RWPE1 (cell line): ENCODE results near the gene AMELY.
"Not testable (repeated sequence)": the region's sequence is repeated elsewhere in the genome, so short reads cannot be mapped to it uniquely, and the experiment has no call there.

ENCODE experiments used
- CTCF ChIA-PET: fragments of 350-600 bp; sonication (Branson Sonifier 250); formaldehyde crosslinking; extraction: SDS; loops from one replicate; lab custom pipeline; 2021; lab: Yijun Ruan, JAX
- POLR2A ChIA-PET: fragments of 400-600 bp; formaldehyde crosslinking; extraction: SDS; loops from one replicate; lab custom pipeline; 2020; ENCODE audit warnings: antibody characterized with exemption; ENCODE audit not compliant: low non-redundant PET; lab: Yijun Ruan, JAX
- DNase-seq: peaks from one replicate; pipeline ENCODE4 v3.0.0; 2012; ENCODE audit warnings: low spot score
- H3K27ac ChIP-seq: fragments of 450-650 bp; 2 replicates; pipeline ENCODE4 v1.5.1; 2017
- CTCF ChIP-seq: fragments of 450-650 bp; conservative IDR thresholded peaks from 2 replicates; pipeline ENCODE4 v1.5.1; 2017; ENCODE audit warnings: low read depth, mild to moderate bottlenecking

Gene AMELY

DNA sequence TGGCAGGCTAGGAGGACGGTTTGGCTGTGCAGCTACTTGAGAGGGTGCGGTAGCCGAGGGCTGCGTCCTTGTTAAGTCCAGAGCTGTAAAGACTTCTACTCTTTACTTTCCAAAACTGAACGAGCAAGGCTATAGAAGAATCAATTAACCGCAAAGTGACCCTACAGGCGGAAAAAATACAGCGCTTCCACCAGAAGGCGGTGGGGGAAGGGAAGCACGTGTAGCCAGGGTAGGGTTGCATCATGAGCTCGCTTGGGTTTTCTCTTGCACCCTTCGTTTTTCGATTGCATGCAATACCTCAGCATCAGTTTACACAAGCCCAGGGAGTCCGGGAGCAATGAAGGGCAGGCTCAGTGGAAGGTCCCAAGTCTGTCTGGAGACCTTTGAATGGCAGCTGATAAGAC is 2.4 kb downstream of the AMELY start:
- no peak for TF ChIP-seq CTCF
- DNase-seq = no peak
- ChIA-PET CTCF (no interaction called here), POLR2A (no interaction called here)
- no peak overlapping the region for H3K27ac ChIP-seq

DNA sequence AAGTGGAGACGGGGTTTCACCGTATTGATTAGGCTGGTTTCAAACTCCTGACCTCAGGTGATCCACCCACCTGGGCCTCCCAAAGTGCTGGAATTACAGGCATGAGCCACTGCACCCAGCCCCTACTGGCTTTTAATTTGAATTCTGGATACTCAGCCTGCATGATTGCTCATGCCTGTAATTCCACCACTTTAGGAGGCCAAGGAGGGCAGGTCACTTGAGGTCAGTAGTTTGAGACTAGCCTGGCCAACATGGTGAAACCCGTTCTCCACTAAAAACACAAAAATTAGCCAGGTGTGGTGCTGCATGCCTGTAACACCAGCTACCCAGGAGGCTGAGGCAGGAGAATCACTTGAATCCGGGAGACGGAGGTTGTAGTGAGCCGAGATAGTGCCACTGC is 3.5 kb downstream of the AMELY start:
- CTCF ChIA-PET, POLR2A ChIA-PET, H3K27ac ChIP-seq, DNase-seq: not testable (repeated sequence)

DNA sequence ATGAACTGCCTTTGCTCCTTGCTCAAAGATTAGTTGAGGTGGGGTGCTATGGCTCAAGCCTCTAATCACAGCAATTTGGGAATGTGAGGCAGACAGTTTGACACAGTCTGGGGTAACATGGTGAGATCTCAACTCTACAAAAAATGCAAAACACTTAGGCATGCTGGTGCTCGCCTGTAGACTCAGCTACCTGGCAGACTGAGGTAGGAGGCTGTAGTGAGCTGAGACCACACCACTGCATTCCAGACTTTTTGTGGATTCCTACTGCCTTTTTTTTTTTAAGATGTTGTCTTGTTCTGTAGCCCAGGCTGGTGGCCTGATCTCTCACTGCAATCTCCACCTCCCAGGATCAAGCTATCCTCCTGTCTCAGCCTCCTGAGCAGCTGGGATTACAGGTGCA is 4.0 kb downstream of the AMELY start:
- CTCF ChIA-PET = no interaction called here
- no peak for TF ChIP-seq CTCF
- POLR2A ChIA-PET = no interaction called here
- no peak for DNase-seq
- no peak overlapping the region for H3K27ac ChIP-seq

GRCh38 chrY:6902116-6902515 is 9.4 kb downstream of the AMELY start:
- H3K27ac ChIP-seq, DNase-seq, POLR2A ChIA-PET, CTCF ChIA-PET: not testable (repeated sequence)

DNA sequence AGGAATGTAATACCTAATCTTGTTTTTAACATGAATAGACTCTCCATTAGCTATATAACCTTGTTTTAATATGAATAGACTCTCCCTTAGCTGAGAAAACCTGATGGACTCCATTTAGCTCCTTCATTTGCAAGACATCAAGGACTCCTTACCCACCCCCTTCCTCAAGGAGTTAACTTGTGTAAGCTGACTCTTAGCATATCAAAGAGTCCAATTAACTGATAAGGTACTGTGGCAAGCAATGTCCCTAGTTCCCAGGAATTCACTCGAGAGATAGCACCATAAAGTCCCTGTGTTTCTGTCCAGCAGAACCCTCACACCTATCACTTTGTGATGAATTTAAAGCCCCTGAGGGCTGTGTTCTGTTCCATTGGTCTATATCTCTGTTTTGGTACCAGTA is 16.3 kb downstream of the AMELY start:
- ChIA-PET CTCF (no interaction called here), POLR2A (no interaction called here)
- DNase-seq = no peak
- no peak for TF ChIP-seq CTCF
- no peak overlapping the region for H3K27ac ChIP-seq

DNA sequence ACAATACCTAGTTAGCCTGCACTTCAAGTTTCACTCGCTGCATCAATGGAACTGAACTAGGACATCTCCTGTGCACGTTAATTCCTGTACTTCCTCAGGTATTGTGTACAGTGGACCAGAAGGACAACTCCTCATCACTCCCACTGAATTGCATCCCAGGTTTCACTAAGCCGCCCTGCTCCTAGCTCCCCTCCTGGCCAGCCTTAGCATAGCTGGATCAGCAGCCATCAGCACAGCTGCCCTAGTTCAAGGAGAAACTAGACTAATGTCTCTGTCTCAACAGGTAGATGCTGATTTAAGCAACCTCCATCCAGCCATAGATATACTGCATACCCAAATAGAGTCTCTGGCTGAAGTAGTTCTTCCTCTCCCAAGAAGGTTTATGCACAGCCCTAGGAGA is 17.1 kb downstream of the AMELY start:
- ChIA-PET CTCF (no interaction called here), POLR2A (no interaction called here)
- no peak for TF ChIP-seq CTCF
- no peak for DNase-seq
- no peak overlapping the region for H3K27ac ChIP-seq

DNA sequence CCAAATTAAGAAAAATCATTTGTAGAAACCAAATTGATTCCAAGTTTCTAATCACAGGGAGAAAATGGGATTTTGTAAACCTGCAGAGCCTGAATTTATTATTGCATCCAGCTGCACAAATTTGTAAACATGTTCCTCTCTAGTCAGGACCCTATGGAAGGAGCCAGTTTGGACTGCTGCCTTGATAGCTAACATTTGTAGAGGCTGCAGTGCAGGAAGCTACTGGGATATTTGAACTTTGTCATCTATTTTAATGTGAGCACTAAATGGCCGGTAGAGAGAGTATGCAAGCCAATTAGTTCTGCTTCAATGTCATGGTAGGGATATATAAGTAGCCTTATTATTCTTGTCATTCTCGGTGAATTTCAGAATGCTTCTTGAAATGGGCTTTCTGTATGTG is 62.2 kb downstream of the AMELY start:
- no peak overlapping the region for H3K27ac ChIP-seq
- CTCF ChIA-PET = no interaction called here
- POLR2A ChIA-PET = no interaction called here
- TF ChIP-seq CTCF = no peak
- no peak for DNase-seq

DNA sequence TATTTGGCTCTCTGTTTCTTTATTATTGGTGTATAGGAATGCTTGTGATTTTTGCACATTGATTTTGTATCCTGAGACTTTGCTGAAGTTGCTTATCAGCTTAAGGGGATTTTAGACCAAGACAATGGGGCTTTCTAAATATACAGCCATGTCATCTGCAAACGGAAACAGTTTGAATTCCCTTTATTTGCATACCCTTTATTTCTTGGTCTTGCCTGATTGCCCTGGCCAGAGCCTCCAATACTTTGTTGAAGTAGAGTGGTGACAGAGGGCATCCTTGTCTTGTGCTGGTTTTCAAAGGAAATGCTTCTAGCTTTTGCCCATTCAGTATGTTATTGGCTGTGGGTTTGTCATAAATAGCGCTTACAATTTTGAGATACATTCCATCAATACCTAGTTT is 68.9 kb downstream of the AMELY start:
- H3K27ac ChIP-seq, POLR2A ChIA-PET, CTCF ChIA-PET, DNase-seq: not testable (repeated sequence)
